Uterus (tissue), 4 donors: ENCODE results near the gene HMGB2. TPM values are rescaled to one million over a fixed set of nuclear protein-coding genes. Genes with fewer than 3 reads are reported as not detected.

Source experiments
- DNase-seq, 2 donors: peaks; one replicate each; pipeline ENCODE4 v3.0.0-alpha.2; 2019 to 2020
- H3K27ac ChIP-seq, 2 donors: fragments of 200-600 bp; sonication (generic); 1 replicate in 1 of 2; 2 replicates in 1 of 2; pipeline ENCODE4 v1.5.1; 2016 to 2018
- H3K27me3 ChIP-seq, 2 donors: fragments of 200-600 bp; sonication (generic); one replicate each; pipeline ENCODE4 v1.5.1; 2018 to 2019; ENCODE audit warnings: control low read depth in 1 of 2
- H3K36me3 ChIP-seq, 2 donors: fragments of 200-600 bp; sonication (generic); one replicate each; pipeline ENCODE4 v1.5.1; 2019; ENCODE audit warnings: control low read depth in 1 of 2
- H3K4me1 ChIP-seq, 2 donors: fragments of 200-600 bp; sonication (generic); one replicate each; pipeline ENCODE4 v1.5.1; 2018 to 2019; ENCODE audit warnings: control low read depth in 1 of 2
- H3K4me3 ChIP-seq, 2 donors: fragments of 200-600 bp; sonication (generic); 1 replicate in 1 of 2; 2 replicates in 1 of 2; pipeline ENCODE4 v1.5.1; 2018 to 2019; ENCODE audit warnings: mild to moderate bottlenecking in 1 of 2
- H3K9me3 ChIP-seq, 2 donors: fragments of 200-600 bp; sonication (generic); one replicate each; pipeline ENCODE4 v1.5.1; 2019; ENCODE audit warnings: control low read depth in 1 of 2
- CTCF ChIP-seq, 4 experiments: fragments of 200-600 bp in 2 of 4; fragments of 450-650 bp in 2 of 4; sonication (generic) in 2 of 4; IDR thresholded peaks; one replicate each; pipeline ENCODE4 v1.5.1; 2016 to 2019; ENCODE audit warnings: antibody characterized with exemption in 4 of 4, mild to moderate bottlenecking in 2 of 4, moderate library complexity in 1 of 4
- POLR2A ChIP-seq, 2 donors: fragments of 450-650 bp; IDR thresholded peaks; one replicate each; pipeline ENCODE4 v1.6.1; 2016; ENCODE audit warnings: antibody characterized with exemption in 2 of 2, mild to moderate bottlenecking in 1 of 2, moderate library complexity in 1 of 2
- intact Hi-C: fragments of 100-400 bp; cut with DNase I; formaldehyde crosslinking; loops from one replicate; pipeline ENCODE4 v1.15.1; 2023; ENCODE audit warnings: low total_unique reads
- total RNA-seq, 4 donors: library from RNA; depleted of rRNA in 3 of 4; stranded (reverse); fragments of >200 nt in 3 of 4; gene quantifications; one replicate each; pipeline versions ENCODE4 v1.1.0 to v1.2.4, GENCODE V29; 2014 to 2023
- donor health status: DM: yes; HTN: yes; CAD: no.

Gene HMGB2
- total RNA-seq, 4 donors from 2014 or later = 19.4 to 194 (median 74.3) TPM

- DNase-seq = no peak
- H3K36me3 ChIP-seq = no peaks in the 10 kb centered on the region
- no peaks in the 10 kb centered on the region for H3K4me1 ChIP-seq
- H3K27ac ChIP-seq = no peak overlapping the region
- TF ChIP-seq CTCF (IDR thresholded peaks at IDR 0.05) = no peak
- no peak for TF ChIP-seq POLR2A (IDR thresholded peaks at IDR 0.05)
- H3K4me3 ChIP-seq = no peak overlapping the region
- no peaks in the 10 kb centered on the region for H3K27me3 ChIP-seq
- intact Hi-C loops = no loop called here
- no peaks in the 10 kb centered on the region for H3K9me3 ChIP-seq
Measured at GRCh38 chr4:173311368-173311767, 22.8 kb downstream of the HMGB2 start.

GRCh38 chr4:173307778-173308177, 26.4 kb downstream of the HMGB2 start:
- Histone ChIP-seq H3K36me3 (no peaks in the 10 kb centered on the region), H3K4me1 (no peaks in the 10 kb centered on the region), H3K27ac (no peak overlapping the region), H3K27me3 (no peaks in the 10 kb centered on the region), H3K4me3 (no peak overlapping the region), H3K9me3 (no peaks in the 10 kb centered on the region)
- TF ChIP-seq CTCF (IDR thresholded peaks at IDR 0.05) = no peak
- TF ChIP-seq POLR2A (IDR thresholded peaks at IDR 0.05) = no peak
- intact Hi-C loops = no loop called here
- DNase-seq = no peak

GRCh38 chr4:173301518-173302201, 32.5 kb downstream of the HMGB2 start:
- peak overlapping the region in 1 of 2 donors; percentile 23 for H3K27ac ChIP-seq
- no peaks in the 10 kb centered on the region for H3K36me3 ChIP-seq
- no peak overlapping the region for H3K4me3 ChIP-seq
- intact Hi-C loops = no loop called here
- DNase-seq = peak in 1 of 2 donors; percentile 34
- H3K27me3 ChIP-seq = no peaks in the 10 kb centered on the region
- H3K4me1 ChIP-seq = peaks cover 0 to 4% of the 10 kb centered on the region in 2 donors
- TF ChIP-seq CTCF (IDR thresholded peaks at IDR 0.05) (peak; percentile 49 to 75 (median 66)), POLR2A (IDR thresholded peaks at IDR 0.05) (no peak)
- H3K9me3 ChIP-seq = no peaks in the 10 kb centered on the region

GRCh38 chr4:173294444-173294843, 39.7 kb downstream of the HMGB2 start:
- intact Hi-C loops = no loop called here
- Histone ChIP-seq H3K9me3 (no peaks in the 10 kb centered on the region), H3K27me3 (no peaks in the 10 kb centered on the region), H3K27ac (no peak overlapping the region), H3K4me3 (no peak overlapping the region), H3K36me3 (no peaks in the 10 kb centered on the region), H3K4me1 (no peaks in the 10 kb centered on the region)
- TF ChIP-seq CTCF (IDR thresholded peaks at IDR 0.05) (no peak), POLR2A (IDR thresholded peaks at IDR 0.05) (no peak)
- DNase-seq = no peak

GRCh38 chr4:173293663-173294062, 40.5 kb downstream of the HMGB2 start:
- H3K4me3 ChIP-seq = no peak overlapping the region
- TF ChIP-seq POLR2A (IDR thresholded peaks at IDR 0.05) = no peak
- TF ChIP-seq CTCF (IDR thresholded peaks at IDR 0.05) = no peak
- intact Hi-C loops = no loop called here
- H3K36me3 ChIP-seq = no peaks in the 10 kb centered on the region
- no peaks in the 10 kb centered on the region for H3K9me3 ChIP-seq
- H3K27ac ChIP-seq = no peak overlapping the region
- H3K4me1 ChIP-seq = no peaks in the 10 kb centered on the region
- H3K27me3 ChIP-seq = no peaks in the 10 kb centered on the region
- DNase-seq = no peak
